ENCODE data around the gene ADRA2C.

The ADRA2C gene

GRCh38 chr4:3766036-3766784 is at the start of gene ADRA2C:
TSS of gene ADRA2C (plus strand) at chr4:3766385. CDS start at chr4:3766607, 222 bp downstream.
- no peak for DNase-seq (ENCODE audit: low read depth)

GRCh38 chr4:3716631-3717235 is 49.5 kb upstream of the ADRA2C start:
- no peak for DNase-seq (ENCODE audit: low read depth)

DNA sequence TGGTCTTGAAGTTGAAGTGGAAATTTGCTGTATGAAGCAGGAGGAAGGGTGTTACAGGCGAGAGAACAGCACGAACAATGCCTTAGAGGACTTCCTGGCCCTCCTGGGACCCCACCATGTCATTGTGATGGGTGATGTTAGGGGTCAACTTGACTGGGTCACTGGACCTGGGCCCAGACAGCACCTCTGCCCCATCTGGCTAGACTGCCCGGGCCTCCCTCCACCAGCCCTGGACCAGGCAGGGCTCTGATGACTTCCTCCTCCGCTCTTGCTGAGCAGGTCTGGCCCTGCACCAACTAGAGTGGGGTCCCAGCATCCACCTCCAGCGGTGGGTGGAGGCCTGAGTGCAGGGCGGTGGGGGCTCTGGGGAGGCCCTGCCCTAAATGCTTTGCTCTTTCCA is 48.9 kb upstream of the ADRA2C start:
- no peak for DNase-seq (ENCODE audit: low read depth)

- no peak for DNase-seq (ENCODE audit: low read depth)
Observed at GRCh38 chr4:3718462-3718861, 47.7 kb upstream of the ADRA2C start.

DNA sequence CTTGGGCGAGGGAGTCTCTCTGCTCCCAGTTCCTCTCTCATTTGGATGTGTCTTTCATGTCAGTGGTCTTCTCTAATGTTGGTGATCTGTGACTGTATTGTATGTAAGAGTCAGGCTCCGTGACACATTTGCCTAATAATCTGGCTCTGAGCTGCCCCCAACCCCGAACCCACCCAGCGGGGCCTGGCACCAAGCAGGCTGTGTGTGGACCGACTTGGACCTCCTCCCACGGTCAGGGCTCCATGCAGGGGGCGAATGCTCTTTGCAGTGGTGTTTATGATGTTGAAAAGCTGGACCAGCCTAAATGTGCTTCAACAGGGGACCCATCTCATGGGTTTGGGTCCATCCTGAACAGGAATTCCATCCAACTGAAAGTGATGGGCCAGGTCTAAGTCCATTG is 47.0 kb upstream of the ADRA2C start:
- DNase-seq (ENCODE audit: low read depth): no peak

DNA sequence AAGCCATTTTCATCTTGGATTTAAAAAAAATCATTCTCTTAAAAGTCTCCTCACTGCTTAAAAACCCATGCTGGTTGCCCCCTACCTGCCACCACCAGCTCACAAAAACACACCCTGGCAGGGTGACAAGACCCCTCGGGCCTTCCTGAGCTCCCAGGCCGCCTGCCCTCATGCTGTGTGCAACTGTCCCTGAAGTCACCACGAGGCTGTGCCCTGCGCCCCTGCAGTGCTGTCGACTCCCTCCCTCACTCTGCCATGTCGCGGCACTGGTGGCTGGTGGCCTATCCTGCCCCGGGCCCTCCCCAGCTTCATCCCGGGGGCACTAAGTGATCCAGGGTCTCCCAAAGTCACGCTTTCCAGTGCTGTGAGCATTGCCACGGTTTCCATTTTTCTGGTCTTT is 46.3 kb upstream of the ADRA2C start:
- DNase-seq (ENCODE audit: low read depth): no peak

GRCh38 chr4:3720466-3720865 is 45.7 kb upstream of the ADRA2C start:
- DNase-seq (ENCODE audit: low read depth): no peak

DNA sequence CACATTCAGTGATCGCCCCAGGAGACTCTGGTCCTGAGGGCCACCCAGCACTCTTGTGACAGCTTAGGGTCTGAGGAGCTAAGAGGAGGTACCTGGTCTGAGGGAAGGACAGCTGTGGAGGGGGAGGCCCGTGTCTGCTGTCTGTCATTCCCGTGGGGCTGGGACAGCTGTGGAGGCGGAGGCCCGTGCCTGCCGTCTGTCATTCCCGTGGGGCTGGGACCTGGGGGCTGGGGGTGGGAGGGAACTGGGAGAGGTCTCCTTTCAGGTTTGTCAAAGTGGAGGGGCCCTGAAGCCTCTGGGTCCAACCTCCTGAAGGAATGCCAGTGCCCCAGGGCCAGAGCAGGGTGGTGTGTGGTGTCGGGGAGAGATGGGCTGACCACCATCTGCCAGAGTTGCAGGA is 45.0 kb upstream of the ADRA2C start:
- no peak for DNase-seq (ENCODE audit: low read depth)

- DNase-seq (ENCODE audit: low read depth): no peak
Observed at GRCh38 chr4:3721627-3722026, 44.6 kb upstream of the ADRA2C start.

GRCh38 chr4:3722446-3723231 is 43.5 kb upstream of the ADRA2C start:
- no peak for DNase-seq (ENCODE audit: low read depth)

GRCh38 chr4:3723232-3723642 is 42.9 kb upstream of the ADRA2C start:
- DNase-seq (ENCODE audit: low read depth): no peak

GRCh38 chr4:3724319-3725231 is 41.6 kb upstream of the ADRA2C start:
- no peak for DNase-seq (ENCODE audit: low read depth)

DNA sequence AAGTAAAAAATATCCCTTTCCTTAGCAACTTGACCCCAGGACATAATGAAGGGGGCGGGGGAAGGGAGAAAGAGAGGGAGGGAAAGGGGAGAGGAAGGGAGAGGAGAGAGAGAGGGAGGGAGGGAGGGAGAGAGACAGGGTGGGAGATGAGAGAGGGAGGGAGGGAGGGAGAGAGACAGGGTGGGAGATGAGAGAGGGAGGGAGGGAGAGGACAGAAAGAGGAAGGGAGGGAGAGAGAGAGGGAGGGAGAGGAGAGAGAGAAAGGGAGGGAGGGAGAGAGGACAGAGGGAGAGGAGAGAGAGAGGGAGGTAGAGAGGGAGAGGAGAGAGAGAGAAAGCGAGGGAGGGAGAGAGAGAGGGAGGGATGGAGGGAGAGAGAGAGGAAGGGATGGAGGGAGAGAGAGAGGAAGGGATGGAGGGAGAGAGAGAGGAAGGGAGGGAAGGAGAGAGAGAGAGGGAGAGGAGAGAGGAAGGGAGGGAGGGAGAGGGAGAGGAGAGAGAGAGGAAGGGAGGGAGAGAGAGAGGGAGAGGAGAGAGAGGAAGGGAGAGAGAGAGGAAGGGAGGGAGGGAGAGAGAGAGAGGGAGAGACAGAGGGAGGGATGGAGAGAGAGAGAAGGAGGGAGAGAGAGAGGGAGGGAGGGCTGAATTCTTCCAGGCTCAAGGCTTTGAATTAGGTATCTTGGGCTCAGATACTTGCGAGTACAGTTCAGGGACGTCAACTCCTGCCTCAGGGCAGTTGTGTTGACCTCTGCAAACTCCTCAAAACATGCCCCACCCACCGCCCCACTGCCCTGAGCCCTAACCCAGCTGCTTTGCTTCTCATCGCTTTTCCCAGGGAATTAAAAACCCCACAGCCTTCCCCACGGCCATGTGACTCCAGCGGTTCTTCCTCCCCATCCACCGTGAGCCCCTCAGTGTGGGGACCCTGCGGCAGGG is 40.0 kb upstream of the ADRA2C start:
- no peak for DNase-seq (ENCODE audit: low read depth)

GRCh38 chr4:3727847-3728469 is 38.2 kb upstream of the ADRA2C start:
- DNase-seq (ENCODE audit: low read depth): no peak

GRCh38 chr4:3729188-3729881 is 36.9 kb upstream of the ADRA2C start:
- DNase-seq (ENCODE audit: low read depth): no peak

GRCh38 chr4:3729882-3730226 is 36.3 kb upstream of the ADRA2C start:
- no peak for DNase-seq (ENCODE audit: low read depth)

GRCh38 chr4:3730422-3731190 is 35.6 kb upstream of the ADRA2C start:
- DNase-seq (ENCODE audit: low read depth): no peak

DNA sequence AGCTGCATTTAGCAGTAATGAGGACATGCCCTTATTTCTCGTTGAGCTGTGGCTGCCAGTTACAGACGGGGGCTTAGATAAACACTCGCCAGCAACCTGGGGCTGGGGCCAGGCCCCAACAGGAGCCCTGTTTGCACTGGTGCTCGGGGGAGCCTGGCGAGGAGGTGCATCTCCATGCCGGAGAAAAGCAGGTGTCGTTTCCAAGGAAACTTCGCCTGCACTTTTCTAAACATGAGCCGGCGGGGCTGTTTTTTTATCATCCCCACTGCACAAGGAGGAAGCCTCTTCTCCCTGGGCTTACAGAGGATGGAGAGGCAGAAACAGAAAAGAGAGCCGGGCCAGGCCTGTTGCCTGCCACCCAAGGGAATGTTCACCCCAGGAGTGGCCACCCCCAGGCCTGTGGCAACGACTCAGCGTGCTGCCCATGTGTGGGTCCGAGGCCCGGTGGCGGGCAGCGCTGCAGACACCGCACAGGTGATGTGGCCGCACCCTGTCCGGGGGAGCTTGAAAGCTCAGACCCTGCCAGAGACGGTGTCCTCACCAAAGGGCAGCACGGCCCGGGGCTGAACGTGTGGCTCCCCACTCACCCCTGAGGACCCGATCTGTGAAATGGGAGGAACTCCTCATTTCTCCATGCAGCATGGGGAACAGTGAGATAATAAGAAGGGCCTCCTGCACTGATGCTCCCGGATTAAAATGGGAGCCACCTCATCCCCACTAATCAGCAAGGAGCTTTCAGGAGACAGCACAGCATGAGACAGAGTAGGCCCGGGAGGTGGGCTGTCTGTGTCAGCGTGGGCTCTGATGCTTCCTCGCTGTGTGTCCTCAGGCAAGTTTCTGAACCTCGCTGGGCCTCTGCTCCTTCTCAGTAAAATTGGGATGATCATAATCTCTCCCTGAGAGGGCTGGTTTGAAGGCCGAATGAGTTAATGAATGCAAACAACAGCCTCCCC is 33.8 kb upstream of the ADRA2C start:
- DNase-seq (ENCODE audit: low read depth): no peak

Data from stimulated activated CD4-positive, alpha-beta T cell treated with anti-CD3 and anti-CD28 coated beads, Interleukin-2, amount 100 ng/mL, for 4 hours (primary cell).